ENCODE results near the gene TRIM56. TPM values are rescaled to one million over a fixed set of nuclear protein-coding genes. Genes with fewer than 3 reads are reported as not detected.
A peak's percentile ranks its signal among the peaks of the same experiment; 100 is the strongest.

The TRIM56 gene
- total RNA-seq, 4 donors from 2014 or later: 13.9 to 22.2 (median 17.3) TPM

DNA sequence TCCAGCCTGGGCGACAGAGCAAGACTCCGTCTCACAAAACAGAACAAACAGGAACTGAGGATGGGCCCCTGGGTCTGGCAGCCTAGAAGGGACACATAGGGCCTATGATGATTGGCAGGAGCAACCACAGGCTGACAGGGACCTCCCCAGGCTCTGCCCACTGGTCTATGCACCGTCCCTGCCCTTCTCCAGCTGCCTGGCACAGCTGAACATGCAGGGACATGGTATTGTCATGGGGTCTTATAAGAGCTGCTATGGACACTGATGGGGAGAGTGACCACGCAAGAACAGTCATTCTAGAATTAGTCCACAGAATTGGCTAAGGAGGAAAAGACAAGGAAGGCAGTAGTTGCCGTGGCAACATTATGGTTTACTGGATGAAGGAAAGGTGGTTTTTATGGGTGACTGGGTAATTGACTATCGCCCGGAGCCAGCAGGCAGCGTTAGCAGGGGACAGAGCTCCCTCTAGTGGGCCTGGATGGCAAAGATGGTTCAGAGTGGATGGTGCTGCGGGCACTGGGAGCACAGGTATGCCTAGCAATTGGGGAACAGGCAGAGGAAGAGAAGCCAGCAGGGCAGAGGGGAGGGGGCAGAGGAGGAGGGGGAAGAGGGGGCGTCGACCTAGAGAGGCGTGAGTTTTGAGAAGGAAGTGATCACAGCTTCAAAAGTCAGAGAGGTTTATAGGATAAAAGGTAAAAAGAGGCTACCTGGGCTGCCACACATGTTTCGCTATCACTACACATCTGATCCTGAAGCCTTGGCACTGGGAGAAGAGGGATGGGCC lies 7.8 kb upstream of the TRIM56 start:
- peak; percentile 67 to 95 for DNase-seq (ENCODE audit: low spot score in 2 of 2)
- WGBS, 2 donors: 18 to 22% methylated on average over 13 of the region's 13 CpGs
- TF ChIP-seq POLR2A (IDR thresholded peaks at IDR 0.05): no peak
- TF ChIP-seq, protein P1, sequence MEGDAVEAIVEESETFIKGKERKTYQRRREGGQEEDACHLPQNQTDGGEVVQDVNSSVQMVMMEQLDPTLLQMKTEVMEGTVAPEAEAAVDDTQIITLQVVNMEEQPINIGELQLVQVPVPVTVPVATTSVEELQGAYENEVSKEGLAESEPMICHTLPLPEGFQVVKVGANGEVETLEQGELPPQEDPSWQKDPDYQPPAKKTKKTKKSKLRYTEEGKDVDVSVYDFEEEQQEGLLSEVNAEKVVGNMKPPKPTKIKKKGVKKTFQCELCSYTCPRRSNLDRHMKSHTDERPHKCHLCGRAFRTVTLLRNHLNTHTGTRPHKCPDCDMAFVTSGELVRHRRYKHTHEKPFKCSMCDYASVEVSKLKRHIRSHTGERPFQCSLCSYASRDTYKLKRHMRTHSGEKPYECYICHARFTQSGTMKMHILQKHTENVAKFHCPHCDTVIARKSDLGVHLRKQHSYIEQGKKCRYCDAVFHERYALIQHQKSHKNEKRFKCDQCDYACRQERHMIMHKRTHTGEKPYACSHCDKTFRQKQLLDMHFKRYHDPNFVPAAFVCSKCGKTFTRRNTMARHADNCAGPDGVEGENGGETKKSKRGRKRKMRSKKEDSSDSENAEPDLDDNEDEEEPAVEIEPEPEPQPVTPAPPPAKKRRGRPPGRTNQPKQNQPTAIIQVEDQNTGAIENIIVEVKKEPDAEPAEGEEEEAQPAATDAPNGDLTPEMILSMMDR (IDR thresholded peaks at IDR 0.05): peak in 1 of 3 donors; percentile 55
- no peak overlapping the region for H3K4me3 ChIP-seq (ENCODE audit: low read depth, poor library complexity, severe bottlenecking)
- intact Hi-C loops (cut with DNase I; ENCODE audit: low total_unique reads): no loop called here

DNA sequence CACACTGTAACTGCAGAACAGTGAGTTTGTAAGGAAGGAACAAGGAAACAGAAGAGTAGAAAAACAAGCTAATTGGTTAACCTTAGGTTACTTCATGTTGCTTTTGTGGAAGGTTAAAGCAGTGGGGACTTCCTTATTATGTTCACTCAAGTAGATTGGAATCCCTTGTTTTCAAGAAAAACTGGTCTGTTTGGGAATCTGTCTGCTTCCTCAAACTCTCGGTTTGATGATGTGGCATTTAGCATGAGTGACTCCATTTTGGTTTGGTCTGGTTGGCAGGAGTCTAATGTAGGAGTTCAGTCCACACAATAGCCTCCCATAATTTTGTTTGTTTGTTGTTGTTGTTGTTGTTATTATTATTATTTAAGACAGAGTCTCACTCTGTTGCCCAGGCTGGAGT lies 3.8 kb upstream of the TRIM56 start:
- H3K4me3 ChIP-seq (ENCODE audit: low read depth, poor library complexity, severe bottlenecking): no peak overlapping the region
- WGBS, 2 donors: 63 to 78% methylated on average over 1 of the region's 1 CpG
- DNase-seq (ENCODE audit: low spot score in 2 of 2): no peak
- intact Hi-C loops (cut with DNase I; ENCODE audit: low total_unique reads): no loop called here
- no peak for TF ChIP-seq POLR2A (IDR thresholded peaks at IDR 0.05)
- TF ChIP-seq, protein P1 (IDR thresholded peaks at IDR 0.05): no peak

DNA sequence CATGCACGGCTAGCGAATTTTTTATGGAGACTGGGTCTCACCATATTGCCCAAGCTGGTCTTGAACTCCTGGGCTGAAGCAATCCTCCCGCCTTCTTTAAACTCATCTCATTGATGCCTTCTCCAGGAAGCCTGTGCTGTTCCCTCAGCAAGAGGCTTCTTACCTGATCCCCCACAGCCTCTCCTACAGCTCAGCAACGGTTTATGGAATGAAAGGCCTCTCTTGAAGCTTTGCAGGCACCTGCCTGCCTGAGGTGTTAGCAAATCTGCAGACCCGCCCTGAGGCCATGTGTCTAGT lies 468 bp upstream of the TRIM56 start:
- H3K4me3 ChIP-seq (ENCODE audit: low read depth, poor library complexity, severe bottlenecking): no peak overlapping the region
- no peak for DNase-seq (ENCODE audit: low spot score in 2 of 2)
- TF ChIP-seq, protein P1 (IDR thresholded peaks at IDR 0.05): no peak
- TF ChIP-seq POLR2A (IDR thresholded peaks at IDR 0.05): no peak
- 49 to 52% methylated on average over 5 of the region's 5 CpGs for WGBS, 2 donors
- intact Hi-C loops (cut with DNase I; ENCODE audit: low total_unique reads): no loop called here

DNA sequence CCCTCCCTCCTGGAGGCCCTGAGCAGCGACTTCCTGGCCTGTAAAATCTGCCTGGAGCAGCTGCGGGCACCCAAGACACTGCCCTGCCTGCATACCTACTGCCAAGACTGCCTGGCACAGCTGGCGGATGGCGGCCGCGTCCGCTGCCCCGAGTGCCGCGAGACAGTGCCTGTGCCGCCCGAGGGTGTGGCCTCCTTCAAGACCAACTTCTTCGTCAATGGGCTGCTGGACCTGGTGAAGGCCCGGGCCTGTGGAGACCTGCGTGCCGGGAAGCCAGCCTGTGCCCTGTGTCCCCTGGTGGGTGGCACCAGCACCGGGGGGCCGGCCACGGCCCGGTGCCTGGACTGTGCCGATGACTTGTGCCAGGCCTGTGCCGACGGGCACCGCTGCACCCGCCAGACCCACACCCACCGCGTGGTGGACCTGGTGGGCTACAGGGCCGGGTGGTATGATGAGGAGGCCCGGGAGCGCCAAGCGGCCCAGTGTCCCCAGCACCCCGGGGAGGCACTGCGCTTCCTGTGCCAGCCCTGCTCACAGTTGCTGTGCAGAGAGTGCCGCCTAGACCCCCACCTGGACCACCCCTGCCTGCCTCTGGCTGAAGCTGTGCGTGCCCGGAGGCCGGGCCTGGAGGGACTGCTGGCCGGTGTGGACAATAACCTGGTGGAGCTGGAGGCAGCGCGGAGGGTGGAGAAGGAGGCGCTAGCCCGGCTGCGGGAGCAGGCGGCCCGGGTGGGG lies 2.2 kb downstream of the TRIM56 start:
- TF ChIP-seq, protein P1 (IDR thresholded peaks at IDR 0.05): no peak
- no peak for TF ChIP-seq POLR2A (IDR thresholded peaks at IDR 0.05)
- H3K4me3 ChIP-seq (ENCODE audit: low read depth, poor library complexity, severe bottlenecking): no peak overlapping the region
- DNase-seq (ENCODE audit: low spot score in 2 of 2): no peak
- intact Hi-C loops (cut with DNase I; ENCODE audit: low total_unique reads): no loop called here
- WGBS, 2 donors: 83 to 95% methylated on average over 15 to 28 of the region's 45 CpGs

DNA sequence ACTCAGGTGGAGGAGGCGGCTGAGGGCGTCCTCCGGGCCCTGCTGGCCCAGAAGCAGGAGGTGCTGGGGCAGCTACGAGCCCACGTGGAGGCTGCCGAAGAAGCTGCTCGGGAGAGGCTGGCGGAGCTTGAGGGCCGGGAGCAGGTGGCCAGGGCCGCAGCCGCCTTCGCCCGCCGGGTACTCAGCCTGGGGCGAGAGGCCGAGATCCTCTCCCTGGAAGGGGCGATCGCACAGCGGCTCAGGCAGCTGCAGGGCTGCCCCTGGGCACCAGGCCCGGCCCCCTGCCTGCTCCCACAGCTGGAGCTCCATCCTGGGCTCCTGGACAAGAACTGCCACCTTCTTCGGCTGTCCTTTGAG lies 2.8 kb downstream of the TRIM56 start:
- WGBS, 2 donors: 90 to 93% methylated on average over 8 to 20 of the region's 21 CpGs
- intact Hi-C loops (cut with DNase I; ENCODE audit: low total_unique reads): no loop called here
- TF ChIP-seq, protein P1 (IDR thresholded peaks at IDR 0.05): no peak
- no peak for TF ChIP-seq POLR2A (IDR thresholded peaks at IDR 0.05)

More for the DNA sequence above, 2.8 kb downstream of the TRIM56 start:
- no peak for DNase-seq (ENCODE audit: low spot score in 2 of 2)
- H3K4me3 ChIP-seq (ENCODE audit: low read depth, poor library complexity, severe bottlenecking): no peak overlapping the region
